ENCODE data around the gene STK24.
A peak's percentile ranks its signal among the peaks of the same experiment; 100 is the strongest.

STK24 gene

DNA sequence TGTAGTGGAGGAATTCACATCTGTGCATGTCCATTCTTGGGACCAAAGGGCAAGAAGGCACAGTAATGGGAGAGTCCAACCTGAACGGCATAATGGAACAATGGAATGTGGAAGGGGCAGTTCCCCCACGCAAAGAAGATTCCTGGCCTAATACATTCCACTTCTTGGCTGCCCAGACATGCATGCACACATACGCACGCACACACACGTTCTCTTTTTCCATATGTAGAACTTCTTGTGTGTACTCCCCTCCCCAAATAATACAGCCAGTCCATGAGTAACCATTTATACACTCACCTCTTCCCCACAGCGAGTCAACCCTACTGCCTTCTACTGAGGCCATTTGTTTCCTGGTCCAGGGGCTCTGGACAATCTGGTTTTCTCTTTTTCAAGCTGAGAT lies 6.0 kb upstream of the STK24 start:
- DNase-seq (ENCODE audit: low read depth in 2 of 2), result no peak

DNA sequence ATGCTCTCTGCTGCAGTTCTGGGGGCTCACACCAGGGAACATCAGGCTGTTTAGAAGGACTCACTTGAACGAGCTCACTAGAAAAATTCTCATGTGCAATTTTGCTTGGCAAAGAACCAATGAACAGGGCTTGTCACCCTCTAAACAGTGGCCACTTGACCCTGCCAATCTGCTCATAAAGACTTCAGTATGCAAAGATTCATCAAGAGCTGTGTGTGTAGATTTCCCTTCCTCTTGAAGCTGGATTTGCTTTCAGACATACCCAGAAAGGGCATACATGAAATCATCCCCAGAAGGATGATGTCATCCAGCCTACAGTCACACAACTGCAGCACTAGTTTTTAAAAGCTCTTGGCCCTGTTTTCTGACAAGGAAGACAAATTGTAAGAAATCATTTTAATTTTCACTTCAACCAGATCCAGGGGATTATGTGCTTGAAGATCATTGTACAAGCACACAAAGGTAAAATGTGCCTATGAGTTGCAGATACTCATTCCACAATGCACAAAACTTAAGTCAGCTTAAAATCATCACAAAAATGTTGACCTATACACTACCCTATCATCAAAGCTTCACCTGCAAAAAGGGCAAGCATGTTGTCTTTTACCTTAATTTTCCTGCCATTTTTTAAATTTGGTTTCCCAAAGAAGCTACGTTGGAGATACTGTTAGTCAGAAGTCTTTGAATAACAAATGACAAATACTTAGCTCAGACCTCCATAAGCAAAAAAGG lies 5.2 kb upstream of the STK24 start:
- DNase-seq (ENCODE audit: low read depth in 2 of 2), result no peak

DNA sequence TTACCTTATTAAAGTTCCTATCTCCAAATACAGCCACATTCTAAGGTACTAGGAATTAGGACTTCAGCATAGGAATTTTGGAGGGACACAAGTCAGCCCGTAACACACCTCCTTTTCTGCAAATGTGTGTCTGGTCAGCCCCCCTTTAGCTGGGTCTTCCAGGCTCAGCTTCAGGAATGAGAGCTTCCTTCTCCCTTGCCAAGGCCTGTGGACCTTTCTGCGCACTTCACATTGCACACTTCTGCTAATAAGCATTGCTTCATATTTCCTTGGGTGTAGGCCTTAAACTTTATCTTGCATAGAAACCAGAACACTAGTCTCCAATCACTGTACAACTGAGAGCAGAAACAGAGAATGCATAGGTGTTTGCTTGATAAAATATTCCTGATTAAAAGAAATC lies 4.5 kb upstream of the STK24 start:
- DNase-seq (ENCODE audit: low read depth in 2 of 2), result no peak

DNA sequence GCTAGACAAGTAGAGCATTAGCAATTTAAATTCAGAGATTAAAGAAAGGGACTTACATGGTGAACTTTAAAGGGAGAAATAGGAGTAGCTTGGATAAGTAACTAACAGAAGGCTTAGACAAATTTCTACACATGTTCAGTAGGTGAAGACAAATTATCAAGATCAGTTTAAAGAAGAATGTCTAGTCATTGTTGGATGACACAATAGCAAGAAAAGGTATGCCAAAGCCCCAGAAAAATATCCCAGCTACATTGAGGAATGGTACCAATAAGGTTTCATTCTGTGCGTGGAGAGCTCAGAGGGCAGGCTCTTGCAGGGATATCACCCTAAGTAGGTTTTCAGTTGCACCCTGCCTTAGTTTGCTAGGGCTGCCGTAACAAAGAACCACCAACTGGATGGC lies 3.5 kb upstream of the STK24 start:
- DNase-seq (ENCODE audit: low read depth in 2 of 2), result no peak

DNA sequence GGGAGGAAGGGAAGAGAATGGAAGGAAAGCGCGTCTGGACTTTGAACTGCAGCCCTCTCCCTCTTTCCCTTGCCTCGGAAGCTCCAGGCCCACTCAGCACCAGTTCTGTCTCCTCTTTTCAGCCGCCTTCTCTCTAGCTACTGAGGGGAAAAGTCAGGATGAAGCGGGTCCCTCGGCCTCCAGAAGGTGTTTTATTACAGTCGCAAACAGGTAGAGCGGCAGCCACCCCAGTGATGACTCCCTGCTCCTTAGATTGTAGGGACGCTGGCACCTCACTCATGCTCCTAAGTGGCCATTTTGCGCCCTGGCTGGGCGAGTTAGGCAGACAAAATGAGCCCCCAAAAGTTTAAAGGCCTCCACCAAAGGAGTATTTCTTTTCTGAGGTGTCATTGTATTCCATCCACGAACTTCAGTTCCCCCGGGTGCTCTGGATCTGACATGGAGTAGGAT lies 954 bp upstream of the STK24 start:
- DNase-seq (ENCODE audit: low read depth in 2 of 2), result no peak

DNA sequence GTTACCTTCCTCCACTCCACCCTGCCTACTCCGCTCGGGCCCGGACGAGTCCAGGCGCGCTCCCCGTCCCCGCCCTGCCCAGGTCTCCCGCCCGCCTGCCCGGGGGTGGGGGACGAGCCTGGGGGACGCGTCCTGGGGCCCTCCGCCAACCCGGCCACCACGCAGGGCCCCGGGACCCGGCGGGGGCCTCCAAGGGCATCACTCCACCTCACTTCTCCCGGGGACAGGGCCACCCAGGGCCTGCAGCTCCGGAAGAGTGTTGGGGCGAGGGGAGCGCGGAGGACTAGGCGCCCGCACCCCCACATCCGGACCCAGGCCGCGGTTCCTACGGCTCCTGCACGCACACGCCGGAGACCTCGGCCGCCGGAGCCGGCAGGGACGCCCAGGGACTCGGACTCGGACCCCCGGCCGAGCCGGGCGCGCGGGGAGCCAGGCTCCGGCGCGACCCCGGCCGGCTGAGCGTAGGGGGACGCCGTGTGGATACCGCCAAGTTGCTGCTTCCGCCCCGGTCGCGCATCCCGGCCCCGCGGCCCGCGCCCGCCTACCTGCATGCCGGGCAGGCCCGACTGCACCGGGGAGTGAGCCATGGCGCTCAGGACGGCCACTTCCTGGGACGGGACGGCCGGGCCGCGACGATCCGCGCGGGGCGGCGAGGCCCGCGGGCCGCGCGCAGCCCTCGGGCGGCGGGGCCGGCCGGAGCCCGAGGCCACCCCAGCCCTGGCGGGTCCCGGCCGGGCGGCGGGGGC lies 534 bp downstream of the STK24 start:
- no peak for DNase-seq (ENCODE audit: low read depth in 2 of 2)

DNA sequence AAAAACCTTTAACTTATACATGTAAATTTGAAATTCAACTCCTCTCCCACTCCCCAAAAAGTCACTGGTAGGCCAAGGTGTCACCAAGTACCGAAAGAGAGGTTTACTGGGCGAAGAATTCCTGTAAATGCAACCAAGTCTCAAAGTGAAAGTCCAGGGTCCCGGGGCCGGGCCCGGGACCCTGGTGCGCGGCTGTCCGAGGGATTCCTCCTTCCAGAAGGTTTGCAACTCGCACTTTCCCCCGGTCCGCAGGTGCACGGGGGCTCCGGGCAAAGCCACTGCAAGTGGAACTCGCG lies 1.1 kb downstream of the STK24 start:
- DNase-seq (ENCODE audit: low read depth in 2 of 2), result no peak

DNA sequence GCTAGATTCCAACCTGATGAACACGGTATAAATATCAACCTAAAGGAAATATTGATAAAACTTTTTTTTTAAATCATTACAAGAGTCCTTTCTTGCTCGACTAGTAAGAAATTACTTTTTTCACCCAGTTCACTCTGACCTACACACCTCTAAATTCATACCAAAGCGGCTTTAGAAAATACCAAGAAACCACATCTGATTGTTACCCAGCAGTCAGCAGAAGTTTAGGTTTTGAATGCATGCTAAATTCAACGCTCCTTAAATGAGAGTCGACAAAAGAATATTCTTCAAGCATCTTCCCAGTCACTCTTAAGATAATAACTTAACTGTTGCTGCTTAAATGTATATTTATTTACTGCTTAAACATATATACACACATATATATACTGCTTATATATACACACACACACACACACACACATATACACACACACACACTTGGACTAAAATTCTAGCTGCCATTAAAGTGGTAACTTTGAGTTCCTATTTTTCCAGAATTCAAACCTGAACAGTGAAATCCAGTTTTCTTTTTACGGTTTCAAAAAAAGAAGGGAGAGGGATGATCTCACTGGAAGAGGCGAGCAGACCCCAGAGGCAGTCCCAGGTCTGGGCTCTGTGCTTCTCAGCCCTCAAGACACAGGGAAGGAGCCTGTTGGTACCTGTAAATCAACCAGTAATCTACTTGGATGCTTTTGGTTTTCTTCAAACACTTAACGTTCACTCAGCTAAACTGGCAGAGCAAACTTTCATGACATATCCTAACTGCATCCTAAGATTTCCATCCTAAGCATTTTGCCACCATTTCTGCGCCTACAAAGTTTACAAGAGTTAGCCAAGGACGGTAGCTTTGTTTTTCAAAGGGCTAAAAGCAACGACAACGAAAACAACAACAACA lies 1.7 kb downstream of the STK24 start:
- DNase-seq (ENCODE audit: low read depth in 2 of 2), result no peak

DNA sequence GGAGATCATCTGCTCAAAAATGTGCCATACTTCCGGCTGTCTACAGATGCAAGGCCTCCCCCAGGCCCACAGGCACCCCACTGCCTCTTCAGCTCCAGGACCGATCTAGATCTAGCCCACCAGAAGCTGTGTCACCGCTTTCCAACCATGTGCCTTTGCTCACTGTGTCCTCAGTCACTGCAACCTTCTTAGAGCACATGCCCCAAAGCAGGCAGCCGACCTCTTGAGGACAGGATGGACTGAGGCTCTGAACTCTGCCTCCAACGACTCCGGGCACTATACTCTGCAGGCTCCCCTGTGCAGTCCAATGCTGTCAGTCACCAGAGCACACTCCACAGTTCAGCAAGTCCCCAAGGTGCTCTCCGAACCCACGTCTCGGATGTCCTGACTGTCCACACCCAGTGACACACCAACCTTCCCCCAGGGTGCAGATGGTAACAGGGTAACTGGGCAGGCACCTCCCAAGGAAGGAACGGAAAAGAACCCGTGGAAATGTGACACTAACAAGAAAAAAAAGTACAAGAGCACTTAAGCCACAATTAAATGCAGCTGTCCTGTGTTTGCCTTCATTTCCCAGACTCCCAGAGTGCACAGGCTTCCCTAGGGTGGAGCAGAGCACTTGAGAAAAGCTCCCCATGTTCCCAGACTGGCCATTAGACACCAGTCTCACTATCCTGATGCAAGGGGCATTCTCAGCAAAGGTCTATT lies 4.8 kb downstream of the STK24 start:
- peak; percentile 56 to 58 for DNase-seq (ENCODE audit: low read depth in 2 of 2)

DNA sequence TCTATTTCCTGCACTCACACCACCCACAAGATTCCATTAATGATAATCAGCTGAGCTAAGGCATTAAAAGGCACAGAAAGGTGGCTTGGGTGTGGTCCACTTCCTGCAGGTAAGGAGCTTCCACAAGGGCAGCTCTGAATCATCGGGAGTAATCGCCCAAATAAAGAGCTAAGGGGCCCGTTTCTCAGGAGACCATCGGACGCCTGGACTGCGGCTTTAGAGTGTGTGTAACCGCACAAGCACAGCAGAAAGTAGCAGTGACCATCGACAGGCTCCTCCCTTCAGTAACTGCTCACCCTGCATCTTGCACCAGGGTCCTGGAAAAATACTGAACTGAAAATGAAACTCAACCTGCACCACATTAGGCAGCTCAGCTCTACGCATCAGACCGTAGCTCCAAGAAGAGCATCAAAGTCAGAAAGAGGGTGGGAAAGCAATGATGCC lies 6.0 kb downstream of the STK24 start:
- no peak for DNase-seq (ENCODE audit: low read depth in 2 of 2)

DNA sequence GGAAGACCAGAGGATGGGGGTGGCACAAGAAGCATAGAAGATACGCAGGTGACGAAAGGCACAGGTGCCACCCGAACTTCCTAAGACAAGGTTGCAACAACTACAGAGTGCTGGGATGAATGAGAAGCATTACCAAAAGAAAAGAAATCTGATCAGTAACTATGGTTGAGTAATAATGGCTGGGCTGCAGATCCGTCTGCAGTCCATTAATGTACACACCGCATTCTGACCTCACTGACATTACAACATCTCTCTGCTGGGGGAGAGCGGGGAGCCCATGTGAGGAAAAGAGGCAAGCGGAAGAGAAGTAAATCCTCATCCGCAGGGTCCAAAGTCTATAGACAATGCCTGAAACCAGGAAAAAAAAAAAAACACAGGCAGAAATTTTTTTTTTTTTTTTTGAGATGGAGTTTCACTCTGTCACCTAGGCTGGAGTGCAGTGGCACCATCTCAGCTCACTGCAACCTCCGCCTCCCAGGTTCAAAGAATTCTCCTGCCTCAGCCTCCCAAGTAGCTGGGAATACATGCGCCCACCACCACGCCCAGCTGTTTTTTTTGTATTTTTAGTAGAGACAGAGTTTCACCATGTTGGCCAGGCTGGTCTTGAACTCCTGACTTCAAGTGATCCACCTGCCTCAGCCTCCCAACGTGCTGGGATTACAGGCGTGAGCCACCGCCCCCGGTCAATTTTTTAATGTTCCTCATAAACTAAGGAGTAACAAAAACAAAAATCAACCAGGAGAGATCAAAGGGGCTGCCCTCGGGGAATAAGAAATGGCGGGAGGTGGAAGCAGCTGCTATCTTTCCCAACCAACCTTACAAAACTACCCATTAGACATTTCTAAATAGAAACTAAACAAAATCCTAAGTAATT lies 7.2 kb downstream of the STK24 start:
- peak; percentile 45 to 46 for DNase-seq (ENCODE audit: low read depth in 2 of 2)

DNA sequence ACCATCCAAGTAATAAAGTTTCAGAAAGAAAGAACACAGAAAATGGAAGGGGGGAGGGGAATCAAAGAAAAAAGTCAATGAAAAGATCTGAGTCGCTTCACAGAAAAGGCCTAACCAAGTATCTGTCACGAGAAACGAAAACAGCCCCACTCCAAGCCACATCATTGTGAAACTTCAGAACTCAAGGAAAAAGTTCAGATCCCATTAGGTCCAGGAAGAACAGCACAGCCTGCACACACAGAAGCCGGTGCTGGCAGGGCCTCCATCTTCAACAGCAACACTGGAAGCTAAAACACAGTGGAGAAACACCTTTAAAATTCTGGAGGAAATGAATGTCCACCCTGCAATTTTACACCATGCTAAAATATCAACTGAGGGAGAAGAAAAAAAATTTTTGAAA lies 8.0 kb downstream of the STK24 start:
- DNase-seq (ENCODE audit: low read depth in 2 of 2), result no peak

DNA sequence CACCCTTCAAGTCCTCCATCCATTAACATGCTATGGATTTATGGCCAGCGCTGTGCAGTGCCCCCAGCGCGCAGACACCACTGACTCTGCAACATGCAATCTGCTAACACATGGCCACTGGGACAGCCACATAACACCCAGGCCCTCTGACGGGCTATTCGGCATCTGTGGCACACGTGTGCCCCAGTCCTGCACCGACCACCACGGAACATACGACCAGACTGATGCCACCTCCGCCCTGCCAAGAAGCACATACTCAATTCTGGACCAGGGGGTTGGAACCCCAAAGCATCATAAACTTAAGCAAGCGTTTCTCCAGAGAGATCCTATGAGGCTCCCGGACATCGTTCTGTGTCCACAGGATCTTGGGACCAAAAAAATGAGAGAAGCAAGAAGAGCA lies 9.8 kb downstream of the STK24 start:
- no peak for DNase-seq (ENCODE audit: low read depth in 2 of 2)

DNA sequence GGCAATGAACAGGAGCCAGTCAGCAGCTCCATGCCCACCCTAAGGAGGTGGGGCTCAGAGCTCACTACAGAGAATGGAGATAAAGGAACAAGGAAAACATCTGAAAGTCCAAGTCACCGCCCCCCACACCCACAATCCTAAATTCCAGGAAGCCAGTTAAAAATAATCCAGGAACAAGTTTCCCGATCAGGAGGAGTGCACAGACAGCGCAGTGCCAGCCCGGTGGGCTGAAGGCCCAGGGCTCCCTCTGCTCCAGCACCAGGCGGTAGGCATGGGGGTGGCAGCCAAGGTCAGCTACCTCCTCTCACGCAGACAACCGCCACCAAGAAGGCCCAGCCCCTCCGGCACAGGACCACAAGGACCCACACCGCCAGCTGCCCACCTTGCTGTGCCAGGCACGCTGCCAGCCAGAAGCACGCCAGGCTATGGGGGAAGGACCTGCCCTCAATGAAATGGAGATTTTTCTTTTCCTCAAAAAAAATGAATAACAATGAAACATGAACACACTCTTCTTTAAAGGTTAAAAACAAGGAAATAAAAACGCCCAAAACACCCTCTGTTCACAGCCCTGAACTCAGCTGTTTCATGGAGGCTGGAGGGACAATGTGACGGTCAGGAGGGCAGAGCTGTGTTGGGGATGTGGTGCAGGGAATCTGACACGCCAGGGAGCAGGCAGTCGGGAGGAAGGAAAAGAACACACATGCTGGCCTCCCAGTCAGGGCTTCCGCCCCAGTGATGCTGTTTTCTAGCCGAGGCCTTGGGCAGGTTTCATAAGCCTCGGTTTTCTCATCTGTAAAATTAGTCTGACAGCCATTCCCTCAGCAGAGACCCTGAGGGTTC lies 11.0 kb downstream of the STK24 start:
- DNase-seq (ENCODE audit: low read depth in 2 of 2), result no peak

DNA sequence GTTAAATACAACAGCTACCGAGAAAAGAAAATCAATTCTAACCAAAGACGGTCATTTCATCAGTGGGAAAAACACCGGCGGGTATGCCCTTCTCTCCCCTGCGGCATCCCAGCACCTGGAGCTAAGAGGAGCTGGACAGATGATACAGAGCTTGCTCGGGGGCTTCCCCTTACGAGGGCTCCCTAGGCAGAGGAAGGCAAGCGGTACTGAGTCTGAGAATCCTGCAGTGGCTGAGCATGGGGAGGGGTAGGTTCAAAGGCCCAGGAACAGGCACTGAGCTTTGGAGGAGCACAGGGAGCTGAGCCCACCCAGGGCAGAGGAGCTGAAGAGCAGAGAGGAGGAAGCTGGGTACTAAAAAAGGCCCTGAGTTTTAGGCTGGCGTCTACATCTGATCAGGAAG lies 12.7 kb downstream of the STK24 start:
- no peak for DNase-seq (ENCODE audit: low read depth in 2 of 2)

DNA sequence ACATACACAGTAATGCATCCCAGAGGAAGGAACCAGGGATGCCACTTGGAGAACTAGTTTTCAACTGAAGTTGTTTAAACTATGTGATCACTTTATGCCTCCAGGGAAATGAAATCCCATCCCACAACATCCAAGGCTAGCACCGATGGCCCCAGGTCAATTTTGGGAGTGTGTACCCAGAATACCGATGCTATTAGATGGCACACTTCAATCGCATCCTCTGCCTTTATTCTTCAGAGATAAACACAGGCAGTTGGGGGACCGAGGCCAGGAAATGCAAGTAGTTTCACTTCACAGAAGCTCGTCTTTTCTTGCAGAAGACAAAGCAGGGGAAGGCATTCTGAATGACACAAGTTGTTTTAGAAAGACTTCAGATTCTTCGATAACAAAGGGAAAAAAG lies 13.8 kb downstream of the STK24 start:
- DNase-seq (ENCODE audit: low read depth in 2 of 2), result no peak

DNA sequence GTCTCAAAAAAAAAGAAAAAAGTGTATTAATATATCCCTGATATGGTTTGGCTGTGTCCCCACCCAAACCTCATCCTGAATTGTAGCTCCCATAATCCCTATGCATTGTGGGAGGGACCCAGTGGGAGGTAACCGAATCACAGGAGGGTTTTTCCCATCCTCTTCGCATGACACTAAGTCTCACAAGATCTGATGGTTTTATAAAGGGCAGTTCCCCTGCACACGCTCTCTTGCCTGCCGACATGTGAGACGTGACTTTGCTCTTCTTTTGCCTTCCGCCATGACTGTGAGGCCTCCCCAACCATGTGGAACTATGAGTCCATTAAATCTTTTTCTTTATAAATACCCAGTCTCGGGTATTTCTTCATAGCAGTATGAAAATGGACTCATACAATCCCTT lies 17.7 kb downstream of the STK24 start:
- no peak for DNase-seq (ENCODE audit: low read depth in 2 of 2)

DNA sequence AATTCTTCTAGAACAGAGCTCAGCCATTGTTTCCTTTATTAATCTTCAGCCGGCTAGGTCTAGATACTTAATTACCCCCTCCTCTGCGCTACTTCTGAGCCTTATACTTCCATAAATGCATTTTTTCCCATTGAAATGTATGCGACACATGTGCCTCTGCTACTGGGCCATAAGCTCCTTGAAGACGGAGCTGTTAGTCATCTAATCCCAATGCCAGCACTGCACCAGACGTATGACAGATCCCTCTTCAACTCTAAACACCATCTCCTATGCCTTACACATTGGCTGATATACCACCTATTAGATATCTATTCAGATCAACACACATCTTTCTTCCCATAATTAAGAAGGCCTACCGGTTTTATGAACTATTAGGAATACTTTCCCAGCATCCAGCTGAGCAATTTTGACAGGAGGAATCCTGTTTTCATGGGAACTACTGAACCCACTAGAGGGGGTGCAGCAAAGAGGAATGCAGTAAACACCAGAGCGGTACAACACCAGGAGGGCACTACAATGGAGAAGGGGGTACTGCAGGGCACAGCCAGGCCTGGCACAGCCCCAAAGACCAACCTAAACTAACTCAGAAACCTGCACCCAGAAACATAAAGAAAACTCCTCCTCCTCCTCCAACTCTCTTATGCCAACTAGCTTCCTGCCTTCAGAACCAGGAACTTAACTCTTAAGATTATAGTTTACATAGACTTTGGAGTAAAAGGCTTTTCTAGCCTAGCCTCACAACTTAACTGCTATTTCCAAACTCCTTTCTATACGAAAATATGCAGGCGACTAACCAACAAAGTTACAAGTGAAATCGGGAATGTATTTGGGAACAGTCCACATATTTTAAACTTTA lies 18.7 kb downstream of the STK24 start:
- DNase-seq (ENCODE audit: low read depth in 2 of 2), result no peak

DNA sequence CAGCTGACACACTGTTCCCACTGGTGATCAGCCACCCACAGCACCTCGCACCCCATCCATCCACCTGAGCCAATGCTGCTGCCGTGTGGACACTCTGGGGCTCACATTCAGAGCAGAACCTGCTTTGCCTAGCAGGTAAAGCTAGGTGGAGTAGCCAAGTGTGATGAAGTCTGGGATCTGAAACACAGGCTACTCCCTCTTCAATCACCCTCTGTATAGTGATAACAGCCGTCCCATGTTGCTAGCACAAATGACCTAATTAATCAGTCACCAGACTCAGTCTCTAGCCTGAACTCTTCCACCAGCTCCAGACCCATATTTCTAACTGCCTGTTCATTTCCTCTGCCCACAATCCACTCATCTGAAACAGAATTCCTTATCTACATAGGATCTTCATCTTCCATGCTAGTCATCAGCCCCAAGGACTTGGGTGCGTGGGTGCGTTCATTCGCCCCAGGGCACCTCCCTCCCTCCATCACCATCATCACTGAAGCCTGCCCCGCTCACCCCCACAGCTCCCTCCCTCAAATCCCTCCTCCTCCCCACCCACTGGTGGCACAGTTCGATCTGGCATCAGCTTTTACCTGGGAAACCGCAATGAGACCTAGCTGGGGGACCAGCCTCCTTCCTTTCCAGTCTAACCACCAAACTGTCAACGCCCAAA lies 19.8 kb downstream of the STK24 start:
- DNase-seq (ENCODE audit: low read depth in 2 of 2), result no peak

All from fibroblast of skin of left quadriceps (primary cell).